Measurements from ENCODE around the gene AUTS2.
A peak's percentile ranks its signal among the peaks of the same experiment; 100 is the strongest.

The AUTS2 gene

GRCh38 chr7:70568674-70569334 lies 970.5 kb downstream of the AUTS2 start:
- Histone ChIP-seq H3K4me1 (ENCODE audit: control insufficient read depth in 2 of 2, insufficient read depth in 2 of 2, low read length in 2 of 2) (peaks cover 4 to 18% of the 10 kb centered on the region in 2 donors), H3K27me3 (ENCODE audit: control insufficient read depth in 2 of 2, insufficient read depth in 2 of 2, low read length in 2 of 2) (no peaks in the 10 kb centered on the region), H3K27ac (ENCODE audit: low read depth in 2 of 2, low read length in 2 of 2) (no peak overlapping the region), H3K4me3 (ENCODE audit: low read length in 2 of 2) (no peak overlapping the region), H3K9me3 (ENCODE audit: control insufficient read depth in 2 of 2, low read length in 2 of 2) (no peaks in the 10 kb centered on the region), H3K9ac (ENCODE audit: low read depth in 1 of 2, low read length in 2 of 2) (no peak overlapping the region), H3K36me3 (ENCODE audit: control insufficient read depth in 2 of 2, insufficient read depth in 2 of 2, low read length in 2 of 2) (no peaks in the 10 kb centered on the region)

- H3K4me1 ChIP-seq (ENCODE audit: control insufficient read depth in 2 of 2, insufficient read depth in 2 of 2, low read length in 2 of 2): peaks cover 4 to 18% of the 10 kb centered on the region in 2 donors
Measured at GRCh38 chr7:70569335-70569819, 971.1 kb downstream of the AUTS2 start.

GRCh38 chr7:70570029-70570428 lies 971.8 kb downstream of the AUTS2 start:
- Histone ChIP-seq H3K36me3 (ENCODE audit: control insufficient read depth in 2 of 2, insufficient read depth in 2 of 2, low read length in 2 of 2) (no peaks in the 10 kb centered on the region), H3K4me3 (ENCODE audit: low read length in 2 of 2) (no peak overlapping the region), H3K4me1 (ENCODE audit: control insufficient read depth in 2 of 2, insufficient read depth in 2 of 2, low read length in 2 of 2) (peaks cover 4 to 18% of the 10 kb centered on the region in 2 donors), H3K27ac (ENCODE audit: low read depth in 2 of 2, low read length in 2 of 2) (no peak overlapping the region), H3K9me3 (ENCODE audit: control insufficient read depth in 2 of 2, low read length in 2 of 2) (no peaks in the 10 kb centered on the region), H3K9ac (ENCODE audit: low read depth in 1 of 2, low read length in 2 of 2) (no peak overlapping the region), H3K27me3 (ENCODE audit: control insufficient read depth in 2 of 2, insufficient read depth in 2 of 2, low read length in 2 of 2) (no peaks in the 10 kb centered on the region)

More at GRCh38 chr7:70569335-70569819, 971.1 kb downstream of the AUTS2 start:
- no peak overlapping the region for H3K9ac ChIP-seq (ENCODE audit: low read depth in 1 of 2, low read length in 2 of 2)
- no peak overlapping the region for H3K4me3 ChIP-seq (ENCODE audit: low read length in 2 of 2)
- no peaks in the 10 kb centered on the region for H3K36me3 ChIP-seq (ENCODE audit: control insufficient read depth in 2 of 2, insufficient read depth in 2 of 2, low read length in 2 of 2)
- no peaks in the 10 kb centered on the region for H3K27me3 ChIP-seq (ENCODE audit: control insufficient read depth in 2 of 2, insufficient read depth in 2 of 2, low read length in 2 of 2)
- no peaks in the 10 kb centered on the region for H3K9me3 ChIP-seq (ENCODE audit: control insufficient read depth in 2 of 2, low read length in 2 of 2)
- H3K27ac ChIP-seq (ENCODE audit: low read depth in 2 of 2, low read length in 2 of 2): no peak overlapping the region

GRCh38 chr7:70570961-70571360 lies 972.7 kb downstream of the AUTS2 start:
- no peaks in the 10 kb centered on the region for H3K36me3 ChIP-seq (ENCODE audit: control insufficient read depth in 2 of 2, insufficient read depth in 2 of 2, low read length in 2 of 2)
- peaks cover 2 to 18% of the 10 kb centered on the region in 2 donors for H3K4me1 ChIP-seq (ENCODE audit: control insufficient read depth in 2 of 2, insufficient read depth in 2 of 2, low read length in 2 of 2)
- H3K27me3 ChIP-seq (ENCODE audit: control insufficient read depth in 2 of 2, insufficient read depth in 2 of 2, low read length in 2 of 2): no peaks in the 10 kb centered on the region
- peak overlapping the region; percentile 40 to 73 for H3K27ac ChIP-seq (ENCODE audit: low read depth in 2 of 2, low read length in 2 of 2)
- no peak overlapping the region for H3K4me3 ChIP-seq (ENCODE audit: low read length in 2 of 2)
- no peaks in the 10 kb centered on the region for H3K9me3 ChIP-seq (ENCODE audit: control insufficient read depth in 2 of 2, low read length in 2 of 2)
- no peak overlapping the region for H3K9ac ChIP-seq (ENCODE audit: low read depth in 1 of 2, low read length in 2 of 2)

- no peaks in the 10 kb centered on the region for H3K36me3 ChIP-seq (ENCODE audit: control insufficient read depth in 2 of 2, insufficient read depth in 2 of 2, low read length in 2 of 2)
- peak overlapping the region in 1 of 2 donors; percentile 16 for H3K4me3 ChIP-seq (ENCODE audit: low read length in 2 of 2)
- H3K9me3 ChIP-seq (ENCODE audit: control insufficient read depth in 2 of 2, low read length in 2 of 2): no peaks in the 10 kb centered on the region
- H3K27ac ChIP-seq (ENCODE audit: low read depth in 2 of 2, low read length in 2 of 2): peak overlapping the region; percentile 73
- peak overlapping the region in 1 of 2 donors; percentile 36 for H3K9ac ChIP-seq (ENCODE audit: low read depth in 1 of 2, low read length in 2 of 2)
- H3K27me3 ChIP-seq (ENCODE audit: control insufficient read depth in 2 of 2, insufficient read depth in 2 of 2, low read length in 2 of 2): no peaks in the 10 kb centered on the region
- peaks cover 0 to 18% of the 10 kb centered on the region in 2 donors for H3K4me1 ChIP-seq (ENCODE audit: control insufficient read depth in 2 of 2, insufficient read depth in 2 of 2, low read length in 2 of 2)
Measured at GRCh38 chr7:70571403-70571934, 973.2 kb downstream of the AUTS2 start.

- Histone ChIP-seq H3K9ac (ENCODE audit: low read depth in 1 of 2, low read length in 2 of 2) (peak overlapping the region in 1 of 2 donors; percentile 36), H3K27ac (ENCODE audit: low read depth in 2 of 2, low read length in 2 of 2) (peak overlapping the region; percentile 73), H3K9me3 (ENCODE audit: control insufficient read depth in 2 of 2, low read length in 2 of 2) (no peaks in the 10 kb centered on the region), H3K4me3 (ENCODE audit: low read length in 2 of 2) (no peak overlapping the region), H3K27me3 (ENCODE audit: control insufficient read depth in 2 of 2, insufficient read depth in 2 of 2, low read length in 2 of 2) (no peaks in the 10 kb centered on the region), H3K36me3 (ENCODE audit: control insufficient read depth in 2 of 2, insufficient read depth in 2 of 2, low read length in 2 of 2) (no peaks in the 10 kb centered on the region), H3K4me1 (ENCODE audit: control insufficient read depth in 2 of 2, insufficient read depth in 2 of 2, low read length in 2 of 2) (peaks cover 0 to 18% of the 10 kb centered on the region in 2 donors)
Measured at GRCh38 chr7:70571961-70572360, 973.7 kb downstream of the AUTS2 start.

- Histone ChIP-seq H3K4me3 (ENCODE audit: low read length in 2 of 2) (no peak overlapping the region), H3K27ac (ENCODE audit: low read depth in 2 of 2, low read length in 2 of 2) (no peak overlapping the region), H3K4me1 (ENCODE audit: control insufficient read depth in 2 of 2, insufficient read depth in 2 of 2, low read length in 2 of 2) (peaks cover 0 to 18% of the 10 kb centered on the region in 2 donors), H3K9me3 (ENCODE audit: control insufficient read depth in 2 of 2, low read length in 2 of 2) (no peaks in the 10 kb centered on the region), H3K36me3 (ENCODE audit: control insufficient read depth in 2 of 2, insufficient read depth in 2 of 2, low read length in 2 of 2) (no peaks in the 10 kb centered on the region), H3K27me3 (ENCODE audit: control insufficient read depth in 2 of 2, insufficient read depth in 2 of 2, low read length in 2 of 2) (no peaks in the 10 kb centered on the region), H3K9ac (ENCODE audit: low read depth in 1 of 2, low read length in 2 of 2) (no peak overlapping the region)
Measured at GRCh38 chr7:70572571-70572970, 974.3 kb downstream of the AUTS2 start.

- H3K4me1 ChIP-seq (ENCODE audit: control insufficient read depth in 2 of 2, insufficient read depth in 2 of 2, low read length in 2 of 2): peaks cover 0 to 18% of the 10 kb centered on the region in 2 donors
- no peak overlapping the region for H3K9ac ChIP-seq (ENCODE audit: low read depth in 1 of 2, low read length in 2 of 2)
- H3K27ac ChIP-seq (ENCODE audit: low read depth in 2 of 2, low read length in 2 of 2): no peak overlapping the region
- no peaks in the 10 kb centered on the region for H3K27me3 ChIP-seq (ENCODE audit: control insufficient read depth in 2 of 2, insufficient read depth in 2 of 2, low read length in 2 of 2)
- H3K4me3 ChIP-seq (ENCODE audit: low read length in 2 of 2): no peak overlapping the region
- H3K9me3 ChIP-seq (ENCODE audit: control insufficient read depth in 2 of 2, low read length in 2 of 2): no peaks in the 10 kb centered on the region
- no peaks in the 10 kb centered on the region for H3K36me3 ChIP-seq (ENCODE audit: control insufficient read depth in 2 of 2, insufficient read depth in 2 of 2, low read length in 2 of 2)
Measured at GRCh38 chr7:70573071-70573661, 974.9 kb downstream of the AUTS2 start.

GRCh38 chr7:70573696-70574095 lies 975.4 kb downstream of the AUTS2 start:
- Histone ChIP-seq H3K9me3 (ENCODE audit: control insufficient read depth in 2 of 2, low read length in 2 of 2) (no peaks in the 10 kb centered on the region), H3K4me1 (ENCODE audit: control insufficient read depth in 2 of 2, insufficient read depth in 2 of 2, low read length in 2 of 2) (peaks cover 0 to 18% of the 10 kb centered on the region in 2 donors), H3K27me3 (ENCODE audit: control insufficient read depth in 2 of 2, insufficient read depth in 2 of 2, low read length in 2 of 2) (no peaks in the 10 kb centered on the region), H3K4me3 (ENCODE audit: low read length in 2 of 2) (no peak overlapping the region), H3K27ac (ENCODE audit: low read depth in 2 of 2, low read length in 2 of 2) (no peak overlapping the region), H3K9ac (ENCODE audit: low read depth in 1 of 2, low read length in 2 of 2) (no peak overlapping the region), H3K36me3 (ENCODE audit: control insufficient read depth in 2 of 2, insufficient read depth in 2 of 2, low read length in 2 of 2) (no peaks in the 10 kb centered on the region)

- Histone ChIP-seq H3K4me1 (ENCODE audit: control insufficient read depth in 2 of 2, insufficient read depth in 2 of 2, low read length in 2 of 2) (peaks cover 0 to 18% of the 10 kb centered on the region in 2 donors), H3K9me3 (ENCODE audit: control insufficient read depth in 2 of 2, low read length in 2 of 2) (no peaks in the 10 kb centered on the region), H3K27ac (ENCODE audit: low read depth in 2 of 2, low read length in 2 of 2) (no peak overlapping the region), H3K9ac (ENCODE audit: low read depth in 1 of 2, low read length in 2 of 2) (no peak overlapping the region), H3K27me3 (ENCODE audit: control insufficient read depth in 2 of 2, insufficient read depth in 2 of 2, low read length in 2 of 2) (no peaks in the 10 kb centered on the region), H3K4me3 (ENCODE audit: low read length in 2 of 2) (no peak overlapping the region), H3K36me3 (ENCODE audit: control insufficient read depth in 2 of 2, insufficient read depth in 2 of 2, low read length in 2 of 2) (no peaks in the 10 kb centered on the region)
Measured at GRCh38 chr7:70574314-70574834, 976.1 kb downstream of the AUTS2 start.

Data from mucosa of rectum (tissue), 2 donors.